PC-9 (cell line): Measurements from ENCODE around the gene MYO1G. TPM values are rescaled to one million over a fixed set of nuclear protein-coding genes. Genes with fewer than 3 reads are reported as not detected.

Experiments
- BruUV-seq: library from RNA; stranded (reverse); fragments of 400-500 nt; replicated peaks from 2 replicates; lab custom pipeline; 2021; lab: Mats Ljungman, UMichigan
- CTCF ChIA-PET: fragments of 300-600 bp; sonication (Branson Sonifier 250); formaldehyde crosslinking; loops from one replicate; lab custom pipeline; 2022; ENCODE audit warnings: antibody characterized with exemption; lab: Charles Lee
- POLR2A ChIA-PET: fragments of 300-600 bp; sonication (Branson Sonifier 250); formaldehyde crosslinking; loops from one replicate; lab custom pipeline; 2022; ENCODE audit warnings: antibody characterized with exemption; ENCODE audit not compliant: unreplicated experiment; lab: Charles Lee
- DNase-seq, 2 experiments: peaks; one replicate each; pipeline versions ENCODE4 v3.0.0 to v3.0.0-alpha.2; 2015 to 2022; ENCODE audit warnings: mixed read lengths in 1 of 2
- H2AFZ ChIP-seq: fragments of 200-600 bp; sonication (generic); 2 replicates; pipeline ENCODE4 v1.8.1; 2017; ENCODE audit warnings: antibody characterized with exemption
- H3F3A ChIP-seq: fragments of 200-600 bp; sonication (generic); 2 replicates; pipeline ENCODE4 v1.8.1; 2017; ENCODE audit warnings: antibody characterized with exemption, mild to moderate bottlenecking, low read depth; ENCODE audit not compliant: insufficient read depth
- H3K27ac ChIP-seq: fragments of 200-600 bp; sonication (generic); 2 replicates; pipeline ENCODE4 v1.6.1; 2016; ENCODE audit warnings: mixed run types
- H3K27me3 ChIP-seq: fragments of 200-600 bp; sonication (generic); 2 replicates; pipeline ENCODE4 v1.6.1; 2016; ENCODE audit warnings: low read depth, mixed run types; ENCODE audit not compliant: insufficient read depth
- H3K36me3 ChIP-seq: fragments of 200-600 bp; sonication (generic); 2 replicates; pipeline ENCODE4 v1.6.1; 2016; ENCODE audit warnings: low read depth, mixed run types
- H3K4me1 ChIP-seq: fragments of 200-600 bp; sonication (generic); replicated peaks from 2 replicates; pipeline ENCODE4 v1.6.1; 2016; ENCODE audit warnings: mixed run types; ENCODE audit not compliant: insufficient read depth
- H3K4me2 ChIP-seq: fragments of 200-600 bp; sonication (generic); 2 replicates; pipeline ENCODE4 v1.6.1; 2017; ENCODE audit warnings: mixed run types
- H3K4me3 ChIP-seq: fragments of 200-600 bp; sonication (generic); 2 replicates; pipeline ENCODE4 v1.6.1; 2016; ENCODE audit warnings: mixed run types
- H3K79me2 ChIP-seq: fragments of 200-600 bp; sonication (generic); 2 replicates; pipeline ENCODE4 v1.6.1; 2017; ENCODE audit warnings: low read depth, mixed run types
- H3K9me2 ChIP-seq: fragments of 200-600 bp; sonication (generic); 2 replicates; pipeline ENCODE4 v1.8.1; 2017; ENCODE audit warnings: mild to moderate bottlenecking; ENCODE audit not compliant: insufficient read depth
- H3K9me3 ChIP-seq: fragments of 200-600 bp; sonication (generic); 2 replicates; pipeline ENCODE4 v1.8.1; 2016; ENCODE audit warnings: low read depth; ENCODE audit not compliant: insufficient read depth
- H4K20me1 ChIP-seq: fragments of 200-600 bp; sonication (generic); 2 replicates; pipeline ENCODE4 v1.8.1; 2017; ENCODE audit not compliant: insufficient read depth
- CTCF ChIP-seq: fragments of 200-600 bp; sonication (generic); conservative IDR thresholded peaks from 2 replicates; pipeline ENCODE4 v1.6.1; 2017; ENCODE audit warnings: mixed run types, antibody characterized with exemption, mild to moderate bottlenecking, moderate library complexity
- EZH2 ChIP-seq: fragments of 200-600 bp; sonication (generic); IDR thresholded peaks from 2 replicates; pipeline ENCODE4 v1.8.0; 2017; ENCODE audit warnings: antibody characterized with exemption, low read depth
- intact Hi-C: fragments of 100-400 bp; cut with micrococcal nuclease; formaldehyde crosslinking; loops from one replicate; pipeline ENCODE4 v1.10.0; 2022; ENCODE audit not compliant: unreplicated experiment
- total RNA-seq: library from RNA; stranded (reverse); gene quantifications from 2 replicates; pipeline ENCODE4 v1.2.3, GENCODE V29; 2021

Gene MYO1G
- total RNA-seq, 1 experiment from 2014 or later, result 0.24 TPM

- ChIA-PET CTCF (interaction anchor here (0.7 kb wide), 1 partner anchor 119 kb away, joined by 3 read pairs; no protein-coding TSS in a partner anchor), POLR2A (no interaction called here)
- Histone ChIP-seq H3K36me3 (no peaks in the 10 kb centered on the region), H2AFZ (no peak overlapping the region), H3K27me3 (peaks cover 11% of the 10 kb centered on the region; the same call in 1 of the 2 replicates), H3K27ac (no peak overlapping the region), H3K79me2 (no peaks in the 10 kb centered on the region), H3K9me2 (no peaks in the 10 kb centered on the region), H3K4me2 (no peak overlapping the region), H3K9me3 (no peaks in the 10 kb centered on the region), H3K4me1 (no peaks in the 10 kb centered on the region), H3F3A (no peaks in the 10 kb centered on the region), H4K20me1 (no peaks in the 10 kb centered on the region), H3K4me3 (no peak overlapping the region)
- no TSS peak for BruUV-seq
- no peak for DNase-seq
- intact Hi-C loops, result no loop called here
- TF ChIP-seq EZH2, result no peak
Observed at GRCh38 chr7:44943631-44944030, 35.2 kb downstream of the MYO1G start.

GRCh38 chr7:44937426-44937825 is 41.4 kb downstream of the MYO1G start:
- Histone ChIP-seq H3K4me2 (no peak overlapping the region), H3K4me3 (no peak overlapping the region), H3K27ac (no peak overlapping the region), H3K79me2 (no peaks in the 10 kb centered on the region), H3K27me3 (peaks cover 13% of the 10 kb centered on the region; the same call in 1 of the 2 replicates), H2AFZ (no peak overlapping the region), H3K9me2 (no peaks in the 10 kb centered on the region), H4K20me1 (no peaks in the 10 kb centered on the region), H3F3A (no peaks in the 10 kb centered on the region), H3K9me3 (no peaks in the 10 kb centered on the region), H3K36me3 (no peaks in the 10 kb centered on the region), H3K4me1 (no peaks in the 10 kb centered on the region)
- ChIA-PET POLR2A (no interaction called here), CTCF (no interaction called here)
- no peak for TF ChIP-seq EZH2
- DNase-seq, result no peak
- no TSS peak for BruUV-seq
- intact Hi-C loops, result no loop called here

GRCh38 chr7:44936322-44936721 is 42.5 kb downstream of the MYO1G start:
- ChIA-PET CTCF (no interaction called here), POLR2A (no interaction called here)
- TF ChIP-seq EZH2 (no peak), CTCF (no peak)
- Histone ChIP-seq H3K79me2 (no peaks in the 10 kb centered on the region), H3K9me2 (no peaks in the 10 kb centered on the region), H3K36me3 (no peaks in the 10 kb centered on the region), H3K27ac (no peak overlapping the region), H3K4me3 (no peak overlapping the region), H3K27me3 (peaks cover 12% of the 10 kb centered on the region; the same call in 1 of the 2 replicates), H3K4me1 (no peaks in the 10 kb centered on the region), H3F3A (no peaks in the 10 kb centered on the region), H3K4me2 (no peak overlapping the region), H2AFZ (no peak overlapping the region), H4K20me1 (no peaks in the 10 kb centered on the region), H3K9me3 (no peaks in the 10 kb centered on the region)
- DNase-seq, result no peak
- no TSS peak for BruUV-seq
- intact Hi-C loops, result no loop called here

- H3K27me3 ChIP-seq, result peaks cover 5% of the 10 kb centered on the region; the same call in 1 of the 2 replicates
- ChIA-PET POLR2A (no interaction called here), CTCF (no interaction called here)
- H2AFZ ChIP-seq, result no peak overlapping the region
- H4K20me1 ChIP-seq, result no peaks in the 10 kb centered on the region
- H3K9me3 ChIP-seq, result no peaks in the 10 kb centered on the region
- H3K4me2 ChIP-seq, result no peak overlapping the region
- H3K27ac ChIP-seq, result no peak overlapping the region
- no peak for TF ChIP-seq CTCF
- no peak for TF ChIP-seq EZH2
- no peaks in the 10 kb centered on the region for H3K79me2 ChIP-seq
- no peaks in the 10 kb centered on the region for H3F3A ChIP-seq
- intact Hi-C loops, result no loop called here
- no TSS peak for BruUV-seq
- H3K36me3 ChIP-seq, result no peaks in the 10 kb centered on the region
- DNase-seq, result no peak
- no peaks in the 10 kb centered on the region for H3K4me1 ChIP-seq
- no peak overlapping the region for H3K4me3 ChIP-seq
- no peaks in the 10 kb centered on the region for H3K9me2 ChIP-seq
Observed at GRCh38 chr7:44935583-44935982, 43.2 kb downstream of the MYO1G start.
